ENCODE results near the gene FPGS. TPM values are rescaled to one million over a fixed set of nuclear protein-coding genes. Genes with fewer than 3 reads are reported as not detected.
A peak's percentile ranks its signal among the peaks of the same experiment; 100 is the strongest.

Gene FPGS
- total RNA-seq, 1 experiment from 2014 or later, result 70.6 TPM

GRCh38 chr9:127754099-127755060 lies 48.3 kb upstream of the FPGS start:
- Histone ChIP-seq H3K27ac (ENCODE audit: low read depth, low read length) (no peak overlapping the region), H3K4me3 (replicated peaks in 1 of 2; ENCODE audit: low read depth in 1 of 2, low read length in 2 of 2) (no peak overlapping the region)
- intact Hi-C loops (cut with micrococcal nuclease), result no loop called here

More at GRCh38 chr9:127754099-127755060, 48.3 kb upstream of the FPGS start:
- no peaks in the 10 kb centered on the region for H3K27me3 ChIP-seq (ENCODE audit: insufficient read depth, low read length)
- no peak overlapping the region for H2AFZ ChIP-seq (ENCODE audit: low read depth, low read length, poor library complexity, severe bottlenecking)
- no peak overlapping the region for H3K4me2 ChIP-seq (ENCODE audit: low read length)
- no peaks in the 10 kb centered on the region for H3K9me2 ChIP-seq (ENCODE audit: insufficient read depth)
- no peaks in the 10 kb centered on the region for H4K20me1 ChIP-seq (ENCODE audit: insufficient read depth)
- H3K79me2 ChIP-seq (ENCODE audit: insufficient read depth, low read length), result no peaks in the 10 kb centered on the region
- no peak overlapping the region for H3K9ac ChIP-seq (ENCODE audit: low read length)
- ChIA-PET RAD21 (ENCODE audit: low non-redundant PET in 1 of 2, low total read pairs in 2 of 2, uncharacterized antibody in 2 of 2, unreplicated experiment in 2 of 2) (no interaction called here), POLR2A (no interaction called here), CTCF (no interaction called here)
- ATAC-seq, result peak; percentile 87
- TF ChIP-seq EGR1 (IDR thresholded peaks at IDR 0.05; ENCODE audit: low read depth), result no peak
- no peak for TF ChIP-seq FOSL1 (IDR thresholded peaks at IDR 0.05; ENCODE audit: low read depth)
- TF ChIP-seq JUND (IDR thresholded peaks at IDR 0.05), result no peak
- TF ChIP-seq SRF (IDR thresholded peaks at IDR 0.05; ENCODE audit: low read depth), result no peak
- no peak for TF ChIP-seq POLR2AphosphoS5 (IDR thresholded peaks at IDR 0.05; ENCODE audit: low read depth, low read length)
- TF ChIP-seq EZH2 (IDR thresholded peaks at IDR 0.05), result no peak
- TF ChIP-seq CBX3 (IDR thresholded peaks at IDR 0.05; ENCODE audit: low read depth), result no peak
- no peak for TF ChIP-seq ZFX (IDR thresholded peaks at IDR 0.05)
- TF ChIP-seq RAD21 (IDR thresholded peaks at IDR 0.05; ENCODE audit: low read depth), result no peak
- TF ChIP-seq YY1 (IDR thresholded peaks at IDR 0.05; ENCODE audit: extremely low read depth, insufficient replicate concordance, low read depth, low read length), result no peak
- TF ChIP-seq TCF7L2 (IDR thresholded peaks at IDR 0.05; ENCODE audit: borderline replicate concordance, extremely low read depth, insufficient read depth, insufficient read length), result no peak
- TF ChIP-seq, protein P1, sequence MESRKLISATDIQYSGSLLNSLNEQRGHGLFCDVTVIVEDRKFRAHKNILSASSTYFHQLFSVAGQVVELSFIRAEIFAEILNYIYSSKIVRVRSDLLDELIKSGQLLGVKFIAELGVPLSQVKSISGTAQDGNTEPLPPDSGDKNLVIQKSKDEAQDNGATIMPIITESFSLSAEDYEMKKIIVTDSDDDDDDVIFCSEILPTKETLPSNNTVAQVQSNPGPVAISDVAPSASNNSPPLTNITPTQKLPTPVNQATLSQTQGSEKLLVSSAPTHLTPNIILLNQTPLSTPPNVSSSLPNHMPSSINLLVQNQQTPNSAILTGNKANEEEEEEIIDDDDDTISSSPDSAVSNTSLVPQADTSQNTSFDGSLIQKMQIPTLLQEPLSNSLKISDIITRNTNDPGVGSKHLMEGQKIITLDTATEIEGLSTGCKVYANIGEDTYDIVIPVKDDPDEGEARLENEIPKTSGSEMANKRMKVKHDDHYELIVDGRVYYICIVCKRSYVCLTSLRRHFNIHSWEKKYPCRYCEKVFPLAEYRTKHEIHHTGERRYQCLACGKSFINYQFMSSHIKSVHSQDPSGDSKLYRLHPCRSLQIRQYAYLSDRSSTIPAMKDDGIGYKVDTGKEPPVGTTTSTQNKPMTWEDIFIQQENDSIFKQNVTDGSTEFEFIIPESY (IDR thresholded peaks at IDR 0.05; ENCODE audit: extremely low read depth, insufficient replicate concordance, low read length), result no peak
- TF ChIP-seq CEBPB (IDR thresholded peaks at IDR 0.05; ENCODE audit: low read depth), result no peak
- TF ChIP-seq, protein P2, sequence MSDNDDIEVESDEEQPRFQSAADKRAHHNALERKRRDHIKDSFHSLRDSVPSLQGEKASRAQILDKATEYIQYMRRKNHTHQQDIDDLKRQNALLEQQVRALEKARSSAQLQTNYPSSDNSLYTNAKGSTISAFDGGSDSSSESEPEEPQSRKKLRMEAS (IDR thresholded peaks at IDR 0.05), result no peak
- TF ChIP-seq SP1 (IDR thresholded peaks at IDR 0.05; ENCODE audit: low read depth), result no peak
- no peak for TF ChIP-seq EZH2phosphoT487 (IDR thresholded peaks at IDR 0.05; ENCODE audit: borderline replicate concordance)
- no peak for TF ChIP-seq POLR2A (IDR thresholded peaks at IDR 0.05; ENCODE audit: borderline replicate concordance, extremely low read depth, insufficient read depth, insufficient read length)
- TF ChIP-seq SIN3A (IDR thresholded peaks at IDR 0.05; ENCODE audit: low read depth), result no peak
- no peak for TF ChIP-seq ZNF274 (IDR thresholded peaks at IDR 0.05; ENCODE audit: low read depth, low read length)
- no TSS peak for BruUV-seq (replicated peaks)
- H3K36me3 ChIP-seq (ENCODE audit: control insufficient read depth in 1 of 2, insufficient read depth in 2 of 2, low read length in 2 of 2), result no peaks in the 10 kb centered on the region
- no peak for DNase-seq (ENCODE audit: low read depth, low spot score)
- no peaks in the 10 kb centered on the region for H3K4me1 ChIP-seq (ENCODE audit: control insufficient read depth in 1 of 2, insufficient read depth in 2 of 2, low read length in 2 of 2)
- no peaks in the 10 kb centered on the region for H3K9me3 ChIP-seq (ENCODE audit: control insufficient read depth in 1 of 2, insufficient read depth in 1 of 2, low read depth in 1 of 2, low read length in 2 of 2)
